H1 (cell line): Measurements from ENCODE around the gene PKM. TPM values are rescaled to one million over a fixed set of nuclear protein-coding genes. Genes with fewer than 3 reads are reported as not detected.

Source experiments
- CTCF ChIA-PET: fragments of 300-600 bp; sonication (Branson Sonifier 250); formaldehyde crosslinking; loops from one replicate; lab custom pipeline; 2021; ENCODE audit not compliant: partially characterized antibody; lab: Charles Lee
- POLR2A ChIA-PET: fragments of 300-600 bp; sonication (Branson Sonifier 250); formaldehyde crosslinking; loops from one replicate; lab custom pipeline; 2021; ENCODE audit warnings: inconsistent platforms; ENCODE audit not compliant: partially characterized antibody; lab: Charles Lee
- DNase-seq, 2 experiments: peaks; one replicate each; pipeline versions ENCODE4 v3.0.0 to v3.0.0-alpha.2; 2010 to 2022; ENCODE audit warnings: low spot score in 2 of 2, low read depth in 1 of 2, mixed read lengths in 1 of 2
- FAIRE-seq: peaks from 2 replicates; lab custom pipeline; 2011; peaks lifted over from hg19 to GRCh38; lab: Jason Lieb, UNC
- H2AFZ ChIP-seq: 2 replicates; pipeline ENCODE4 v1.8.1; 2012; ENCODE audit warnings: low read length, inconsistent platforms
- H2AK5ac ChIP-seq: 2 replicates; pipeline ENCODE4 v1.6.1; 2013; ENCODE audit warnings: low read depth, low read length
- H2BK120ac ChIP-seq: replicated peaks from 2 replicates; pipeline ENCODE3; 2013; ENCODE audit warnings: low read depth, low read length, inconsistent platforms
- H2BK12ac ChIP-seq: 2 replicates; pipeline ENCODE4 v1.6.1; 2013; ENCODE audit warnings: low read depth, low read length
- H2BK15ac ChIP-seq: 2 replicates; pipeline ENCODE4 v1.6.1; 2013; ENCODE audit warnings: low read length
- H2BK20ac ChIP-seq: 2 replicates; pipeline ENCODE4 v1.6.1; 2013; ENCODE audit warnings: low read length
- H2BK5ac ChIP-seq: 2 replicates; pipeline ENCODE4 v1.6.1; 2013; ENCODE audit warnings: low read depth, low read length
- H3K14ac ChIP-seq: 2 replicates; pipeline ENCODE4 v1.6.1; 2013; ENCODE audit warnings: inconsistent platforms; ENCODE audit not compliant: insufficient read length
- H3K18ac ChIP-seq: 2 replicates; pipeline ENCODE4 v1.6.1; 2013; ENCODE audit warnings: low read length; ENCODE audit errors: extremely low read depth
- H3K23ac ChIP-seq: 2 replicates; pipeline ENCODE4 v1.6.1; 2013; ENCODE audit warnings: inconsistent platforms; ENCODE audit not compliant: insufficient read length
- H3K23me2 ChIP-seq: 2 replicates; pipeline ENCODE4 v1.6.1; 2013; ENCODE audit warnings: low read depth, low read length
- H3K27ac ChIP-seq: 2 replicates; pipeline ENCODE4 v1.6.1; 2011; ENCODE audit warnings: low read depth, low read length, inconsistent platforms
- H3K27me3 ChIP-seq, 4 experiments: replicated peaks in 1 of 4; 1 replicate in 1 of 4; 2 replicates in 3 of 4; pipeline versions ENCODE4 v1.6.1 to v1.8.1; 2011 to 2013; ENCODE audit warnings: low read length in 3 of 4, mild to moderate bottlenecking in 3 of 4, inconsistent platforms in 2 of 4, mixed read lengths in 2 of 4, moderate library complexity in 1 of 4; ENCODE audit not compliant: control insufficient read depth in 3 of 4, insufficient read depth in 3 of 4; ENCODE audit errors: extremely low read depth in 1 of 4
- H3K36me3 ChIP-seq, 4 experiments: 2 replicates each; pipeline versions ENCODE4 v1.6.1 to v1.8.1; 2011 to 2013; ENCODE audit warnings: mild to moderate bottlenecking in 4 of 4, low read length in 3 of 4, moderate library complexity in 2 of 4, control low read depth in 1 of 4, inconsistent platforms in 1 of 4; ENCODE audit not compliant: insufficient read depth in 4 of 4, control insufficient read depth in 2 of 4
- H3K4ac ChIP-seq: replicated peaks from 2 replicates; pipeline ENCODE3; 2013; ENCODE audit warnings: low read length, low read depth, mixed read lengths, inconsistent platforms; ENCODE audit not compliant: insufficient read length
- H3K4me1 ChIP-seq, 4 experiments: replicated peaks in 1 of 4; 1 replicate in 1 of 4; 2 replicates in 3 of 4; pipeline versions ENCODE4 v1.6.1 to v1.8.1; 2011 to 2013; ENCODE audit warnings: low read length in 3 of 4, inconsistent platforms in 2 of 4, mixed read lengths in 1 of 4; ENCODE audit not compliant: insufficient read depth in 4 of 4, control insufficient read depth in 3 of 4
- H3K4me2 ChIP-seq, 2 experiments: 2 replicates each; pipeline versions ENCODE4 v1.6.1 to v1.8.1; 2011 to 2013; ENCODE audit warnings: low read depth in 2 of 2, low read length in 2 of 2, control low read depth in 1 of 2, inconsistent platforms in 1 of 2, mild to moderate bottlenecking in 1 of 2; ENCODE audit not compliant: insufficient read depth in 1 of 2
- H3K4me3 ChIP-seq, 4 experiments: fragments of 200-600, 300-600 bp in 1 of 4; sonication (generic), shearing (Covaris generic), sonication (Bioruptor Twin) in 1 of 4; 2 replicates each; pipeline versions ENCODE4 v1.5.1 to v1.8.1; 2011 to 2016; ENCODE audit warnings: low read length in 4 of 4, low read depth in 3 of 4, control low read depth in 2 of 4, inconsistent platforms in 2 of 4, mild to moderate bottlenecking in 2 of 4, mixed read lengths in 1 of 4, moderate library complexity in 1 of 4; ENCODE audit not compliant: insufficient read depth in 2 of 4; ENCODE audit errors: extremely low read depth in 1 of 4
- H3K56ac ChIP-seq: replicated peaks from 2 replicates; pipeline ENCODE3; 2013; ENCODE audit warnings: low read depth, mild to moderate bottlenecking, mixed read lengths, low read length, inconsistent platforms; ENCODE audit not compliant: insufficient read length
- H3K79me1 ChIP-seq: 2 replicates; pipeline ENCODE4 v1.6.1; 2013; ENCODE audit warnings: low read depth, low read length, control low read depth
- H3K79me2 ChIP-seq, 2 experiments: 2 replicates each; pipeline versions ENCODE4 v1.6.1 to v1.8.1; 2012 to 2013; ENCODE audit warnings: low read length in 2 of 2, mild to moderate bottlenecking in 2 of 2, inconsistent platforms in 1 of 2; ENCODE audit not compliant: insufficient read depth in 2 of 2, control insufficient read depth in 1 of 2
- H3K9ac ChIP-seq, 4 experiments: replicated peaks in 1 of 4; 1 replicate in 1 of 4; 2 replicates in 3 of 4; pipeline versions ENCODE4 v1.6.1 to v1.8.1; 2011 to 2013; ENCODE audit warnings: low read depth in 3 of 4, low read length in 3 of 4, control low read depth in 2 of 4, mild to moderate bottlenecking in 2 of 4, moderate library complexity in 2 of 4, inconsistent platforms in 1 of 4; ENCODE audit errors: extremely low read depth in 1 of 4
- H3K9me3 ChIP-seq, 2 experiments: 2 replicates each; pipeline versions ENCODE4 v1.6.1 to v1.8.1; 2012 to 2013; ENCODE audit warnings: mild to moderate bottlenecking in 2 of 2, moderate library complexity in 2 of 2, control low read depth in 1 of 2, inconsistent platforms in 1 of 2, low read depth in 1 of 2, low read length in 1 of 2, mixed read lengths in 1 of 2; ENCODE audit not compliant: insufficient read depth in 2 of 2
- H4K20me1 ChIP-seq, 2 experiments: replicated peaks in 1 of 2; 2 replicates each; pipeline versions ENCODE3 to v1.8.1; 2011 to 2013; ENCODE audit warnings: inconsistent platforms in 2 of 2, low read length in 2 of 2, mild to moderate bottlenecking in 1 of 2; ENCODE audit not compliant: insufficient read depth in 2 of 2, control insufficient read depth in 1 of 2
- H4K5ac ChIP-seq: 2 replicates; pipeline ENCODE4 v1.6.1; 2013; ENCODE audit warnings: low read length, low read depth, mixed read lengths, inconsistent platforms; ENCODE audit not compliant: insufficient read length
- H4K8ac ChIP-seq: 2 replicates; pipeline ENCODE4 v1.8.0; 2013; ENCODE audit warnings: mild to moderate bottlenecking, moderate library complexity, low read length, inconsistent platforms; ENCODE audit not compliant: insufficient read depth; ENCODE audit errors: extremely low read depth
- H4K91ac ChIP-seq: replicated peaks from 2 replicates; pipeline ENCODE3; 2013; ENCODE audit warnings: low read length, mixed read lengths, inconsistent platforms; ENCODE audit not compliant: insufficient read length
- EGR1 ChIP-seq: IDR thresholded peaks from 2 replicates; pipeline ENCODE4 v1.6.1; 2011; ENCODE audit warnings: low read depth, low read length, borderline replicate concordance
- HDAC2 ChIP-seq, 2 experiments: fragments of 300-600 bp in 1 of 2; sonication (generic) in 1 of 2; IDR thresholded peaks; 2 replicates each; pipeline ENCODE4 v1.6.1; 2011 to 2012; ENCODE audit warnings: low read depth in 2 of 2, low read length in 2 of 2, mild to moderate bottlenecking in 2 of 2, moderate library complexity in 2 of 2, borderline replicate concordance in 1 of 2, inconsistent platforms in 1 of 2
- WGBS, 2 experiments: shearing (Covaris generic) in 1 of 2; methylation state at CpG; one replicate each; pipeline versions ENCODE4 v1.1.6 to v1.1.7; 2013 to 2015; ENCODE audit warnings: low lambda C conversion rate in 2 of 2, mixed read lengths in 2 of 2, inconsistent platforms in 1 of 2, low coverage in 1 of 2, missing lambda C conversion rate in 1 of 2; ENCODE audit not compliant: insufficient replicate concordance in 2 of 2, insufficient coverage in 1 of 2, insufficient read length in 1 of 2; ENCODE audit errors: extremely low coverage in 1 of 2, missing lambda C conversion rate in 1 of 2; 5-methylcytosine and 5-hydroxymethylcytosine counted together
- polyA plus RNA-seq, 7 experiments: library from polyadenylated mRNA; depleted of rRNA in 3 of 7; stranded (reverse) in 5 of 7; unstranded in 2 of 7; fragments of >200 nt in 5 of 7; fragments of 200-250 nt in 2 of 7; gene quantifications; 1 replicate in 5 of 7; 2 replicates in 1 of 7; 4 replicates in 1 of 7; pipeline versions ENCODE4 v1.2.1 to v1.2.3, GENCODE V29; 2011 to 2013; ENCODE audit warnings: missing spikeins in 2 of 7, mixed read lengths in 2 of 7
- total RNA-seq: library from RNA; stranded (reverse); fragmentation: NEBNext Ultra II Directional; extraction: Animal tissue kit (Norgen Biotek cat#: 25700); gene quantifications from 2 replicates; pipeline ENCODE4 v1.2.1, GENCODE V29; 2021

Gene PKM
- total and polyA plus RNA-seq, 2 of the 8 experiments (the other 6 are each of a cell fraction or from before 2014, with no cell fraction given) = 780 to 856 TPM

- Histone ChIP-seq H2BK120ac (no peak overlapping the region), H3K27ac (no peak overlapping the region), H3K27me3 (0 out of 7 replicates have a peak, but pooled peaks cover 0 to under 1% (median 0%) of the 10 kb centered on the region in 4 experiments), H3K9me3 (no peaks in the 10 kb centered on the region), H3K56ac (no peak overlapping the region), H3K18ac (no peak overlapping the region), H3K79me2 (no peaks in the 10 kb centered on the region), H3K4me2 (no peak overlapping the region), H2AK5ac (no peak overlapping the region), H2AFZ (no peak overlapping the region), H3K23me2 (no peaks in the 10 kb centered on the region; the same call in 1 of the 2 replicates), H4K8ac (no peak overlapping the region; the same call in 1 of the 2 replicates), H3K23ac (no peak overlapping the region), H2BK12ac (no peak overlapping the region), H3K79me1 (no peaks in the 10 kb centered on the region), H3K14ac (no peak overlapping the region), H2BK20ac (no peak overlapping the region), H2BK15ac (no peak overlapping the region), H4K20me1 (no peaks in the 10 kb centered on the region), H3K4ac (no peak overlapping the region), H3K9ac (no peak overlapping the region), H4K5ac (no peak overlapping the region), H2BK5ac (no peak overlapping the region), H3K4me1 (no peaks in the 10 kb centered on the region), H4K91ac (no peak overlapping the region), H3K4me3 (no peak overlapping the region), H3K36me3 (no peaks in the 10 kb centered on the region)
- ChIA-PET CTCF (interaction anchor here (1.6 kb wide), 1 partner anchor 13 kb away, joined by 4 read pairs; no protein-coding TSS in a partner anchor), POLR2A (interaction anchor here (0.6 kb wide), 1 partner anchor 353 kb away, joined by 3 read pairs; no protein-coding TSS in a partner anchor)
- FAIRE-seq (no peak), DNase-seq (peak in 1 of 2 experiments; percentile 24)
- 87% methylated on average over 5 of the region's 5 CpGs; no CpG with 5 or more reads in 1 of the 2 experiments for WGBS, 2 experiments
- TF ChIP-seq HDAC2 (IDR thresholded peaks at IDR 0.05; ENCODE audit: borderline replicate concordance in 1 of 2, low read depth in 2 of 2, low read length in 2 of 2) (no peak), EGR1 (no peak)
These were observed 70.2 kb downstream of the PKM start for GRCh38 chr15:72160696-72161245.
